Subcutaneous adipose tissue (tissue), 4 donors: ENCODE measurements around the gene PHAX. TPM values are rescaled to one million over a fixed set of nuclear protein-coding genes. Genes with fewer than 3 reads are reported as not detected.

Experiments used
- CTCF ChIP-seq: fragments of 450-650 bp; IDR thresholded peaks from one replicate; pipeline ENCODE4 v1.5.1; 2016; ENCODE audit warnings: low read depth, mild to moderate bottlenecking, control low read depth, antibody characterized with exemption, moderate library complexity
- total RNA-seq, 4 donors: library from RNA; depleted of rRNA; stranded (reverse); fragments of >200 nt; gene quantifications; one replicate each; pipeline ENCODE4 v1.1.0, GENCODE V29; 2016

Gene PHAX
- total RNA-seq, 4 donors from 2014 or later = 53.5 to 85.3 (median 70.8) TPM

- TF ChIP-seq CTCF = no peak
Observed at GRCh38 chr5:126577415-126577814, 23.3 kb upstream of the PHAX start.

- TF ChIP-seq CTCF = no peak
Observed at GRCh38 chr5:126579716-126580115, 21.0 kb upstream of the PHAX start.

GRCh38 chr5:126583761-126584160, 17.0 kb upstream of the PHAX start:
- TF ChIP-seq CTCF = no peak

GRCh38 chr5:126587551-126588390, 13.0 kb upstream of the PHAX start:
- TF ChIP-seq CTCF = no peak

- TF ChIP-seq CTCF = no peak
Observed at GRCh38 chr5:126589536-126590297, 11.0 kb upstream of the PHAX start.

- no peak for TF ChIP-seq CTCF
Observed at GRCh38 chr5:126591549-126591948, 9.2 kb upstream of the PHAX start.

GRCh38 chr5:126594748-126595485, 5.8 kb upstream of the PHAX start, which contains the start of gene ALDH7A1:
ALDH7A1 (minus strand) TSS chr5:126595219; CDS start chr5:126595198, 21 bp downstream.
- no peak for TF ChIP-seq CTCF
